PC-9 (cell line): Measurements from ENCODE around the gene RNF43. TPM values are rescaled to one million over a fixed set of nuclear protein-coding genes. Genes with fewer than 3 reads are reported as not detected.
A peak's percentile ranks its signal among the peaks of the same experiment; 100 is the strongest.

Source experiments
- BruUV-seq: library from RNA; stranded (reverse); fragments of 400-500 nt; replicated peaks from 2 replicates; lab custom pipeline; 2021; lab: Mats Ljungman, UMichigan
- CTCF ChIA-PET: fragments of 300-600 bp; sonication (Branson Sonifier 250); formaldehyde crosslinking; loops from one replicate; lab custom pipeline; 2022; ENCODE audit warnings: antibody characterized with exemption; lab: Charles Lee
- POLR2A ChIA-PET: fragments of 300-600 bp; sonication (Branson Sonifier 250); formaldehyde crosslinking; loops from one replicate; lab custom pipeline; 2022; ENCODE audit warnings: antibody characterized with exemption; ENCODE audit not compliant: unreplicated experiment; lab: Charles Lee
- DNase-seq, 2 experiments: peaks; one replicate each; pipeline versions ENCODE4 v3.0.0 to v3.0.0-alpha.2; 2015 to 2022; ENCODE audit warnings: mixed read lengths in 1 of 2
- H2AFZ ChIP-seq: fragments of 200-600 bp; sonication (generic); 2 replicates; pipeline ENCODE4 v1.8.1; 2017; ENCODE audit warnings: antibody characterized with exemption
- H3F3A ChIP-seq: fragments of 200-600 bp; sonication (generic); 2 replicates; pipeline ENCODE4 v1.8.1; 2017; ENCODE audit warnings: antibody characterized with exemption, mild to moderate bottlenecking, low read depth; ENCODE audit not compliant: insufficient read depth
- H3K27ac ChIP-seq: fragments of 200-600 bp; sonication (generic); 2 replicates; pipeline ENCODE4 v1.6.1; 2016; ENCODE audit warnings: mixed run types
- H3K27me3 ChIP-seq: fragments of 200-600 bp; sonication (generic); 2 replicates; pipeline ENCODE4 v1.6.1; 2016; ENCODE audit warnings: low read depth, mixed run types; ENCODE audit not compliant: insufficient read depth
- H3K36me3 ChIP-seq: fragments of 200-600 bp; sonication (generic); 2 replicates; pipeline ENCODE4 v1.6.1; 2016; ENCODE audit warnings: low read depth, mixed run types
- H3K4me1 ChIP-seq: fragments of 200-600 bp; sonication (generic); replicated peaks from 2 replicates; pipeline ENCODE4 v1.6.1; 2016; ENCODE audit warnings: mixed run types; ENCODE audit not compliant: insufficient read depth
- H3K4me2 ChIP-seq: fragments of 200-600 bp; sonication (generic); 2 replicates; pipeline ENCODE4 v1.6.1; 2017; ENCODE audit warnings: mixed run types
- H3K4me3 ChIP-seq: fragments of 200-600 bp; sonication (generic); 2 replicates; pipeline ENCODE4 v1.6.1; 2016; ENCODE audit warnings: mixed run types
- H3K79me2 ChIP-seq: fragments of 200-600 bp; sonication (generic); 2 replicates; pipeline ENCODE4 v1.6.1; 2017; ENCODE audit warnings: low read depth, mixed run types
- H3K9me2 ChIP-seq: fragments of 200-600 bp; sonication (generic); 2 replicates; pipeline ENCODE4 v1.8.1; 2017; ENCODE audit warnings: mild to moderate bottlenecking; ENCODE audit not compliant: insufficient read depth
- H3K9me3 ChIP-seq: fragments of 200-600 bp; sonication (generic); 2 replicates; pipeline ENCODE4 v1.8.1; 2016; ENCODE audit warnings: low read depth; ENCODE audit not compliant: insufficient read depth
- H4K20me1 ChIP-seq: fragments of 200-600 bp; sonication (generic); 2 replicates; pipeline ENCODE4 v1.8.1; 2017; ENCODE audit not compliant: insufficient read depth
- CTCF ChIP-seq: fragments of 200-600 bp; sonication (generic); conservative IDR thresholded peaks from 2 replicates; pipeline ENCODE4 v1.6.1; 2017; ENCODE audit warnings: mixed run types, antibody characterized with exemption, mild to moderate bottlenecking, moderate library complexity
- EZH2 ChIP-seq: fragments of 200-600 bp; sonication (generic); IDR thresholded peaks from 2 replicates; pipeline ENCODE4 v1.8.0; 2017; ENCODE audit warnings: antibody characterized with exemption, low read depth
- intact Hi-C: fragments of 100-400 bp; cut with micrococcal nuclease; formaldehyde crosslinking; loops from one replicate; pipeline ENCODE4 v1.10.0; 2022; ENCODE audit not compliant: unreplicated experiment
- total RNA-seq: library from RNA; stranded (reverse); gene quantifications from 2 replicates; pipeline ENCODE4 v1.2.3, GENCODE V29; 2021

RNF43 gene
- total RNA-seq, 1 experiment from 2014 or later = 0.33 TPM

- H3K27me3 ChIP-seq = peaks cover 19% of the 10 kb centered on the region; the same call in 1 of the 2 replicates
- no peaks in the 10 kb centered on the region for H3K9me2 ChIP-seq
- TF ChIP-seq EZH2 (no peak), CTCF (no peak)
- peak overlapping the region; percentile 23; the same call in 1 of the 2 replicates for H3K4me2 ChIP-seq
- DNase-seq = no peak
- intact Hi-C loops = loop anchor here (1.0 to 2.0 kb wide), 3 partner anchors 13 to 40 kb away; partner anchors contain the start of genes RNF43 and SUPT4H1
- H3K27ac ChIP-seq = no peak overlapping the region
- H3K4me3 ChIP-seq = no peak overlapping the region
- BruUV-seq = no TSS peak
- H2AFZ ChIP-seq = no peak overlapping the region
- no peaks in the 10 kb centered on the region for H3K79me2 ChIP-seq
- H3K9me3 ChIP-seq = no peaks in the 10 kb centered on the region
- ChIA-PET POLR2A (no interaction called here), CTCF (no interaction called here)
- H3F3A ChIP-seq = 0 out of 2 replicates have a peak, but pooled peaks cover 5% of the 10 kb centered on the region
- no peaks in the 10 kb centered on the region for H4K20me1 ChIP-seq
- H3K4me1 ChIP-seq = peaks cover 23% of the 10 kb centered on the region
- no peaks in the 10 kb centered on the region for H3K36me3 ChIP-seq
These were observed 39.7 kb downstream of the RNF43 start for GRCh38 chr17:58377661-58378060.

GRCh38 chr17:58377093-58377601, 40.2 kb downstream of the RNF43 start:
- no TSS peak for BruUV-seq
- intact Hi-C loops = loop anchor here (1.0 to 2.0 kb wide), 3 partner anchors 14 to 40 kb away; partner anchors contain the start of genes RNF43 and SUPT4H1
- peaks cover 23% of the 10 kb centered on the region for H3K4me1 ChIP-seq

GRCh38 chr17:58376472-58377000, 40.8 kb downstream of the RNF43 start:
- no TSS peak for BruUV-seq
- H3K27ac ChIP-seq = no peak overlapping the region
- H3K4me2 ChIP-seq = peak overlapping the region; percentile 29
- intact Hi-C loops = loop anchor here (2.0 kb wide), 2 partner anchors 14 to 24 kb away; partner anchors contain the start of gene SUPT4H1
- H3K9me3 ChIP-seq = no peaks in the 10 kb centered on the region
- POLR2A ChIA-PET = no interaction called here
- CTCF ChIA-PET = no interaction called here
- H3K9me2 ChIP-seq = no peaks in the 10 kb centered on the region
- H3F3A ChIP-seq = 0 out of 2 replicates have a peak, but pooled peaks cover 5% of the 10 kb centered on the region
- H2AFZ ChIP-seq = no peak overlapping the region
- DNase-seq = no peak
- H4K20me1 ChIP-seq = no peaks in the 10 kb centered on the region
- H3K36me3 ChIP-seq = no peaks in the 10 kb centered on the region
- H3K4me1 ChIP-seq = peaks cover 23% of the 10 kb centered on the region
- no peak overlapping the region for H3K4me3 ChIP-seq
- H3K79me2 ChIP-seq = no peaks in the 10 kb centered on the region
- no peak for TF ChIP-seq CTCF
- no peak for TF ChIP-seq EZH2
- peaks cover 11% of the 10 kb centered on the region for H3K27me3 ChIP-seq

More at GRCh38 chr17:58377093-58377601, 40.2 kb downstream of the RNF43 start:
- ChIA-PET CTCF (no interaction called here), POLR2A (no interaction called here)
- peaks cover 14% of the 10 kb centered on the region; the same call in 1 of the 2 replicates for H3K27me3 ChIP-seq
- TF ChIP-seq CTCF (no peak), EZH2 (no peak)
- peak overlapping the region; percentile 29 for H3K4me2 ChIP-seq
- H3K9me3 ChIP-seq = no peaks in the 10 kb centered on the region
- H3K4me3 ChIP-seq = no peak overlapping the region
- no peaks in the 10 kb centered on the region for H3K9me2 ChIP-seq
- no peaks in the 10 kb centered on the region for H3K79me2 ChIP-seq
- H3K27ac ChIP-seq = no peak overlapping the region
- no peaks in the 10 kb centered on the region for H4K20me1 ChIP-seq
- H3F3A ChIP-seq = 0 out of 2 replicates have a peak, but pooled peaks cover 5% of the 10 kb centered on the region
- DNase-seq = peak; percentile 57 to 92
- no peaks in the 10 kb centered on the region for H3K36me3 ChIP-seq
- H2AFZ ChIP-seq = no peak overlapping the region
